A549 (cell line): Measurements from ENCODE around the gene IZUMO2. TPM values are rescaled to one million over a fixed set of nuclear protein-coding genes. Genes with fewer than 3 reads are reported as not detected.

Source experiments
- ATAC-seq, 2 experiments: fragments of 200-7000 bp in 1 of 2; fragments of >200 bp in 1 of 2; cut with Nextera tagmentation in 1 of 2; cut with Tn5 transposase in 1 of 2; 3 replicates each; pipeline versions ENCODE4 v1.8.0 to v1.9.1; 2018 to 2020; ENCODE audit warnings: mild to moderate bottlenecking in 1 of 2, moderate library complexity in 1 of 2
- CTCF ChIA-PET: fragments of 300-600 bp; sonication (Branson Sonifier 250); formaldehyde crosslinking; extraction: SDS; loops from one replicate; lab custom pipeline; 2021; ENCODE audit warnings: antibody characterized with exemption, inconsistent platforms; lab: Yijun Ruan, JAX
- POLR2A ChIA-PET: fragments of 350-600 bp; formaldehyde crosslinking; extraction: SDS; loops from one replicate; lab custom pipeline; 2021; ENCODE audit warnings: antibody characterized with exemption, inconsistent platforms; lab: Yijun Ruan, JAX
- DNase-seq, 2 experiments: peaks; one replicate each; pipeline versions ENCODE4 v3.0.0 to v3.0.0-alpha.2; 2011 to 2016; ENCODE audit warnings: low read depth in 1 of 2, low spot score in 1 of 2
- FAIRE-seq: peaks from 2 replicates; lab custom pipeline; 2011; peaks lifted over from hg19 to GRCh38; lab: Jason Lieb, UNC
- H3K27ac ChIP-seq, 2 experiments: fragments of >200 bp; sonication (Bioruptor Twin); formaldehyde crosslinking; 3 replicates each; pipeline ENCODE4 v1.5.1; 2016 to 2017
- H3K4me1 ChIP-seq: fragments of >200 bp; sonication (Bioruptor Twin); formaldehyde crosslinking; 3 replicates; pipeline ENCODE4 v1.6.1; 2016
- H3K4me2 ChIP-seq: fragments of >200 bp; sonication (Bioruptor Twin); formaldehyde crosslinking; 3 replicates; pipeline ENCODE4 v1.6.1; 2016
- H3K4me3 ChIP-seq: fragments of >200 bp; sonication (Bioruptor Twin); formaldehyde crosslinking; 3 replicates; pipeline ENCODE4 v1.5.1; 2016
- H3K9me3 ChIP-seq: fragments of >200 bp; sonication (Bioruptor Twin); formaldehyde crosslinking; 3 replicates; pipeline ENCODE4 v1.6.1; 2016
- BHLHE40 ChIP-seq: IDR thresholded peaks from 2 replicates; pipeline ENCODE4 v1.6.1; 2012; ENCODE audit warnings: low read depth, low read length, inconsistent platforms
- CHD2 ChIP-seq: fragments of 150-350 bp; IDR thresholded peaks from 2 replicates; pipeline ENCODE4 v1.6.1; 2014; ENCODE audit warnings: low read length; ENCODE audit not compliant: partially characterized antibody
- CHD4 ChIP-seq: fragments of 200-600 bp; sonication (generic); IDR thresholded peaks from 2 replicates; pipeline ENCODE4 v1.6.1; 2016; ENCODE audit warnings: antibody characterized with exemption, mild to moderate bottlenecking, borderline replicate concordance
- E2F6 ChIP-seq: IDR thresholded peaks from 2 replicates; pipeline ENCODE4 v1.6.1; 2012; ENCODE audit warnings: low read depth, borderline replicate concordance
- EHF ChIP-seq: fragments of 250-450 bp; sonication (Bioruptor Pico); IDR thresholded peaks from 2 replicates; pipeline ENCODE4 v1.5.0; 2020; ENCODE audit warnings: mild to moderate bottlenecking
- EHMT2 ChIP-seq: fragments of 200-600 bp; sonication (generic); IDR thresholded peaks from 2 replicates; pipeline ENCODE4 v1.6.1; 2016; ENCODE audit warnings: antibody characterized with exemption, low read depth, mild to moderate bottlenecking, moderate library complexity
- ELK1 ChIP-seq: fragments of 150-350 bp; IDR thresholded peaks from 2 replicates; pipeline ENCODE4 v1.6.1; 2014; ENCODE audit warnings: low read depth, mild to moderate bottlenecking, low read length
- EP300 ChIP-seq, 2 experiments: fragments of >200 bp; sonication (Bioruptor Twin); formaldehyde crosslinking; IDR thresholded peaks; 2 replicates in 1 of 2; 3 replicates in 1 of 2; pipeline ENCODE4 v1.6.1; 2016 to 2017
- FOSB ChIP-seq: fragments of 250-450 bp; sonication (Bioruptor Pico); IDR thresholded peaks from 2 replicates; pipeline ENCODE4 v1.5.0; 2020; ENCODE audit warnings: mild to moderate bottlenecking, moderate library complexity
- FOSL2 ChIP-seq, 2 experiments: fragments of 450-650 bp in 1 of 2; fragments of >200 bp in 1 of 2; sonication (Bioruptor Twin) in 1 of 2; formaldehyde crosslinking; IDR thresholded peaks; 2 replicates each; pipeline versions ENCODE4 v1.5.0 to v1.6.1; 2016 to 2020; ENCODE audit warnings: mild to moderate bottlenecking in 1 of 2, moderate library complexity in 1 of 2
- FOXS1 ChIP-seq: fragments of 250-450 bp; sonication (Bioruptor Pico); IDR thresholded peaks from 2 replicates; pipeline ENCODE4 v1.5.0; 2020; ENCODE audit warnings: mild to moderate bottlenecking, moderate library complexity
- GATA3 ChIP-seq: IDR thresholded peaks from 2 replicates; pipeline ENCODE4 v1.6.1; 2012; ENCODE audit warnings: borderline replicate concordance
- HES2 ChIP-seq: fragments of >200 bp; sonication (Bioruptor Twin); formaldehyde crosslinking; IDR thresholded peaks from 2 replicates; pipeline ENCODE4 v1.6.1; 2016
- HOXA7 ChIP-seq: fragments of 250-450 bp; sonication (Bioruptor Pico); IDR thresholded peaks from 2 replicates; pipeline ENCODE4 v1.5.0; 2020; ENCODE audit warnings: mild to moderate bottlenecking, moderate library complexity
- HOXB13 ChIP-seq: fragments of 250-450 bp; sonication (Bioruptor Pico); IDR thresholded peaks from 2 replicates; pipeline ENCODE4 v1.5.0; 2020; ENCODE audit warnings: low read depth, mild to moderate bottlenecking, moderate library complexity
- HOXB5 ChIP-seq: fragments of 250-450 bp; sonication (Bioruptor Pico); IDR thresholded peaks from 2 replicates; pipeline ENCODE4 v1.5.0; 2020; ENCODE audit warnings: mild to moderate bottlenecking, moderate library complexity
- JUN ChIP-seq, 2 experiments: fragments of >200 bp; sonication (Bioruptor Twin); formaldehyde crosslinking; IDR thresholded peaks; 2 replicates in 1 of 2; 3 replicates in 1 of 2; pipeline ENCODE4 v1.6.1; 2016 to 2017
- MAFK ChIP-seq: fragments of 450-650 bp; IDR thresholded peaks from 2 replicates; pipeline ENCODE4 v1.6.1; 2014; ENCODE audit not compliant: partially characterized antibody
- NPAS2 ChIP-seq: fragments of 250-450 bp; sonication (Bioruptor Pico); IDR thresholded peaks from 2 replicates; pipeline ENCODE4 v1.8.0; 2022; ENCODE audit warnings: mild to moderate bottlenecking, moderate library complexity, borderline replicate concordance
- PBX3 ChIP-seq: IDR thresholded peaks from 2 replicates; pipeline ENCODE4 v1.6.1; 2012
- POLR2A ChIP-seq: IDR thresholded peaks from 2 replicates; pipeline ENCODE4 v1.6.1; 2012; ENCODE audit warnings: mild to moderate bottlenecking, low read length
- TP53 ChIP-seq: fragments of 250-450 bp; sonication (Bioruptor Pico); IDR thresholded peaks from 2 replicates; pipeline ENCODE4 v1.5.0; 2021; ENCODE audit warnings: mild to moderate bottlenecking, moderate library complexity
- ZC3H11A ChIP-seq: fragments of 450-650 bp; IDR thresholded peaks from 2 replicates; pipeline ENCODE4 v1.6.1; 2014; ENCODE audit warnings: antibody characterized with exemption, mild to moderate bottlenecking
- ZNF302 ChIP-seq: fragments of 250-450 bp; sonication (Bioruptor Pico); IDR thresholded peaks from 2 replicates; pipeline ENCODE4 v1.9.0; 2021; ENCODE audit warnings: inconsistent platforms, mild to moderate bottlenecking, moderate library complexity
- WGBS: methylation state at CpG from one replicate; pipeline ENCODE4 v1.1.6; 2017; ENCODE audit errors: missing lambda C conversion rate; 5-methylcytosine and 5-hydroxymethylcytosine counted together
- polyA plus RNA-seq, 4 experiments: library from polyadenylated mRNA; depleted of rRNA in 3 of 4; stranded (reverse); fragments of >200 nt; fragmentation: RNase III in 1 of 4; extraction: RNeasy Plus Mini Kit Qiagen cat#74134 plus additional on column Dnase treatment in 1 of 4; gene quantifications; 2 replicates in 3 of 4; 3 replicates in 1 of 4; pipeline ENCODE4 v1.2.3, GENCODE V29; 2011 to 2017

The IZUMO2 gene
- polyA plus RNA-seq, 2 of the 4 experiments (the other 2 are of a cell fraction): not detected

DNA sequence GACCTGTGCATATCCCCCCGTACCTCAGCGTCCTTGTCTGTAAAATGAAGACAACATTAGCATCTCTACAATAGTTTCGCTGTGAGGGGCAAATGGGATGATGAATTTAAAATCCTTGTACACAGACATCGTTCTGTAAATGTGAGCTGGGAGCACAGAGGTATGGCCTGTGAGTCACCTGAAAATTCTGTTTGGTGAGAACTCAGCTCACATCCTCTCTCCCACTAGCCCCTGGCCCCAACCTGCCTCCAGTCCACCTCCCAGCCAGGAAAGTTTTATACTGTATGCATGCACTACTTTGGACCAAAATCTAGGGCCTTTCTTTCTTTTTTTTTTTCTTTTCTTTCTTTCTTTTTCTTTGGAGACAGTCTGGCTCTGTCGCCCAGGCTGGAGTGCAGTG lies 8.7 kb upstream of the IZUMO2 start:
- ATAC-seq: no peak
- POLR2A ChIA-PET: no interaction called here
- no peak overlapping the region for H3K4me2 ChIP-seq
- no peaks in the 10 kb centered on the region for H3K4me1 ChIP-seq
- no peak for TF ChIP-seq EHMT2
- TF ChIP-seq ZNF302 (CRISPR knock-in tag): no peak
- no peak for TF ChIP-seq TP53
- no peak for TF ChIP-seq HOXB13 (CRISPR knock-in tag)
- TF ChIP-seq CHD2: no peak
- no peak for TF ChIP-seq ZC3H11A
- no peak for TF ChIP-seq HOXB5 (CRISPR knock-in tag)
- TF ChIP-seq FOXS1 (CRISPR knock-in tag): no peak
- TF ChIP-seq, all 56 proteins: peak for 0
- CTCF ChIA-PET: interaction anchor here (0.9 to 2.1 kb wide), 8 partner anchors 9 to 365 kb away, joined by 3 to 7 read pairs (median 3); no protein-coding TSS in a partner anchor
- FAIRE-seq: no peak
- no peak for DNase-seq
- no peak overlapping the region for H3K4me3 ChIP-seq
- no peak overlapping the region for H3K27ac ChIP-seq
- no peaks in the 10 kb centered on the region for H3K9me3 ChIP-seq
- WGBS: 76% methylated on average over 5 of the region's 5 CpGs

DNA sequence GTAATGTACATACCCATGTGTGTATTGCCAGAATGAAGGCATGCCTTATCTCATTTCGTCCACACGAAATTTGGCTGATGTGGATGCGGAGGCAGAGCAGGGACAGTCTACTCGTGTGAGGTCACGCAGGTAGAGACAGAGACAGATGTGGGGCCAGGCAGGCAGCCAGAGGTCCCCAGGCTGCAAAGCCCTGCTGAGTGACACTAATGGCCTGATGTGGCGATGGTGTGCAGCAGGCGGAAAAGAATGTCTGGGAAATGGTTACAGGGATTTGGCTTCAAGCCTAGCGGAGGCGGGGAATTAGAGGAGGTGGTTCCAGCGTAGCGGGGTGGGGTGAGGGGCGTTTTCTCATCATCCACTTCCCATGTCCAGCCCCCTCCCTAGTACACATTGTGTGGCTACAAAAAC lies 4.2 kb upstream of the IZUMO2 start:
- Histone ChIP-seq H3K4me3 (no peak overlapping the region), H3K4me2 (no peak overlapping the region), H3K4me1 (no peaks in the 10 kb centered on the region), H3K27ac (no peak overlapping the region), H3K9me3 (no peaks in the 10 kb centered on the region)
- WGBS: 46% methylated on average over 12 of the region's 12 CpGs
- no peak for TF ChIP-seq E2F6
- TF ChIP-seq NPAS2 (CRISPR knock-in tag): no peak
- TF ChIP-seq FOSL2 (IDR thresholded peaks at IDR 0.05): no peak
- TF ChIP-seq FOSL2 (CRISPR knock-in tag; IDR thresholded peaks at IDR 0.05): no peak
- TF ChIP-seq CHD4: no peak
- no peak for TF ChIP-seq PBX3
- TF ChIP-seq GATA3: no peak
- no peak for TF ChIP-seq BHLHE40
- no peak for TF ChIP-seq HES2
- TF ChIP-seq EP300 (IDR thresholded peaks at IDR 0.05): no peak
- no peak for TF ChIP-seq ELK1
- TF ChIP-seq JUN (IDR thresholded peaks at IDR 0.05): no peak
- no peak for TF ChIP-seq EHF (CRISPR knock-in tag)
- no peak for TF ChIP-seq EHMT2
- TF ChIP-seq POLR2A: no peak
- no peak for TF ChIP-seq MAFK
- no peak for TF ChIP-seq HOXB13 (CRISPR knock-in tag)
- DNase-seq (no peak), FAIRE-seq (no peak), ATAC-seq (no peak; a peak in 1 of 6 replicates)
- ChIA-PET CTCF (interaction anchor here (1.0 to 1.9 kb wide), 3 partner anchors 27 to 363 kb away, joined by 3 to 5 read pairs (median 4); no protein-coding TSS in a partner anchor), POLR2A (no interaction called here)

DNA sequence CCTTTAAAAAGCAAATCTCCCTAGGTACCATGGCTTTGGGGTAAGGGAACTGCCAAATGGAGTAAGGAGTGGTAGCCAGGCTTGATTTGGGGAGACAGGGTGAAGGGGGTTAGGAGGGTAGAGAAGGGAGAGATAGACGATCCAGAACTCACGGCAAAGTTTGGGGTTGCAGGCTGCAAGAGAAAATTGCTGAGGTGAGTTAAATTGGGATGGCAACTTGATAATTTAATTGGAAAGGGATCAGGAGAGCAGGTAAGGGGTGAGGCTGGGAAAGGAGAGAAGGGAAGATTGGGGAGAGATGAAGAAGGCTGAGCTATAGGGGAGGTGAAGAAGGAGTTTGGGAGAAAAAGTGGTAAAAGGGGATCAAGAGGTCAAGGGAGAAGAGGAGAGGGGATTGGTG lies 4.0 kb downstream of the IZUMO2 start:
- WGBS: 46% methylated on average over 2 of the region's 2 CpGs
- FAIRE-seq (peak; percentile 13), ATAC-seq (no peak), DNase-seq (no peak)
- Histone ChIP-seq H3K4me1 (no peaks in the 10 kb centered on the region), H3K27ac (no peak overlapping the region), H3K4me2 (no peak overlapping the region), H3K4me3 (no peak overlapping the region), H3K9me3 (peaks cover 11% of the 10 kb centered on the region; the same call in 2 of the 3 replicates)
- ChIA-PET CTCF (interaction anchor here (0.7 to 4.4 kb wide), 2 partner anchors 11 to 144 kb away, joined by 3 to 31 read pairs; no protein-coding TSS in a partner anchor), POLR2A (no interaction called here)
- no peak for TF ChIP-seq FOSB (CRISPR knock-in tag)
- no peak for TF ChIP-seq HOXA7 (CRISPR knock-in tag)
- peak; percentile 56 for TF ChIP-seq MAFK
- TF ChIP-seq NPAS2 (CRISPR knock-in tag): no peak
